Gastroesophageal sphincter (tissue), 4 donors: ENCODE measurements around the gene RCOR3. TPM values are rescaled to one million over a fixed set of nuclear protein-coding genes. Genes with fewer than 3 reads are reported as not detected.

Experiments
- ATAC-seq: fragments of 150-250 bp; one replicate; pipeline ENCODE4 v1.9.1; 2016; ENCODE audit warnings: mild to moderate bottlenecking, moderate library complexity
- H3K27ac ChIP-seq, 4 donors: fragments of 200-600 bp; sonication (generic) in 3 of 4; 1 replicate in 3 of 4; 2 replicates in 1 of 4; pipeline ENCODE4 v1.5.1; 2016 to 2019
- H3K27me3 ChIP-seq: fragments of 200-600 bp; sonication (generic); one replicate; pipeline ENCODE4 v1.5.1; 2019
- H3K36me3 ChIP-seq, 2 donors: fragments of 200-600 bp; sonication (generic); one replicate each; pipeline ENCODE4 v1.5.1; 2019; ENCODE audit warnings: control low read depth in 1 of 2
- H3K4me1 ChIP-seq, 3 donors: fragments of 200-600 bp; sonication (generic); 1 replicate in 2 of 3; 2 replicates in 1 of 3; pipeline ENCODE4 v1.5.1; 2016 to 2019; ENCODE audit warnings: control low read depth in 2 of 3
- H3K4me3 ChIP-seq, 2 donors: fragments of 200-600 bp; sonication (generic); one replicate each; pipeline ENCODE4 v1.5.1; 2019; ENCODE audit warnings: mild to moderate bottlenecking in 1 of 2, moderate library complexity in 1 of 2
- H3K9me3 ChIP-seq, 3 donors: fragments of 200-600 bp; sonication (generic); one replicate each; pipeline ENCODE4 v1.5.1; 2017 to 2019; ENCODE audit warnings: control low read depth in 2 of 3
- EP300 ChIP-seq: sonication (generic); formaldehyde crosslinking; IDR thresholded peaks from one replicate; pipeline ENCODE4 v1.6.1; 2017; ENCODE audit warnings: antibody characterized with exemption, mild to moderate bottlenecking
- POLR2A ChIP-seq, 2 donors: fragments of 450-650 bp; IDR thresholded peaks; one replicate each; pipeline ENCODE4 v1.6.1; 2017; ENCODE audit warnings: antibody characterized with exemption in 2 of 2, mild to moderate bottlenecking in 2 of 2, moderate library complexity in 1 of 2
- POLR2AphosphoS5 ChIP-seq: sonication (generic); formaldehyde crosslinking; IDR thresholded peaks from one replicate; pipeline ENCODE4 v1.6.1; 2017; ENCODE audit warnings: antibody characterized with exemption
- WGBS, 2 donors: methylation state at CpG; one replicate each; pipeline ENCODE4 v1.1.5; 2018; ENCODE audit warnings: low coverage in 1 of 2; 5-methylcytosine and 5-hydroxymethylcytosine counted together
- total RNA-seq, 4 donors: library from RNA; depleted of rRNA; stranded (reverse); fragments of >200 nt; gene quantifications; one replicate each; pipeline ENCODE4 v1.1.0, GENCODE V29; 2016
- TF ChIP-seq, protein P1 (sequence below), 4 experiments: fragments of 200-600 bp in 2 of 4; fragments of 450-650 bp in 2 of 4; sonication (generic) in 1 of 4; IDR thresholded peaks; one replicate each; pipeline ENCODE4 v1.5.1; 2017 to 2019; ENCODE audit warnings: antibody characterized with exemption in 4 of 4, mild to moderate bottlenecking in 2 of 4, moderate library complexity in 2 of 4

The RCOR3 gene
- total RNA-seq, 4 donors from 2014 or later = 25.5 to 63.8 (median 36.8) TPM

DNA sequence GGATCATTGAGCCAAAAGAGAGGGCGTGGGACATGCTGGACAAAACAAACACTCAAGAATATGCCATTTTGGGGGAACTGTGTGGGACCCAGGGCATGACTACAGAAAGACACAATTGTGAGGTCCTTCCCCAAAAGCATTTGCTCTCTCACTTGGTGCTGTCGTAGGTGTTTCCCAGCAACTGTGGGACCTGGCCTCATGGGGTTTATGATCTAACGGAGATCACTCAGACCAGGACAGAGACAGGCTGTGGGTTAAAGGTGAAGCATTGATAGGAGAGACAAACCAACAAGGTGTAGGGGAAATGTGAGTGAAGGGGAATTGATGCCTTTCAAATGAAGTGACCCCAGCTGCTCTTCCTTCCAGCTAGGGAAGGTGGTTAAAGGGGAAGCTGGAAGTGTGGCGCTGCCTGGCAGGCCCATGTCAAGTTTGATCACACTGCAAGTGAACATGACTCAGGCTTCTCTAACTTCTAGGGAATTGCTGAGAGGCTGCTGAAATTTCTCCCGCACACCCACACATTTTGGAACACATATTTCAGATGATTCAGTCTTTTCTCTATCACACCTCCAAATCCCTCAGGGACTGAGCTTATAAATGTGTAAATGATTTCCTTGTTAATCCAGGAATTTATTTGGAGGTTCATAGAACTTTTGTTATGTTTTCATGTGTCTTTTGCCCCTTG lies 97.7 kb downstream of the RCOR3 start:
- Histone ChIP-seq H3K4me3 (no peak overlapping the region), H3K4me1 (peaks cover 0 to 3% (median 0%) of the 10 kb centered on the region in 3 donors), H3K9me3 (no peaks in the 10 kb centered on the region), H3K27ac (no peak overlapping the region), H3K36me3 (peaks cover 0 to 79% of the 10 kb centered on the region in 2 donors), H3K27me3 (no peaks in the 10 kb centered on the region)
- 50 to 63% methylated on average over 2 to 4 of the region's 5 CpGs for WGBS, 2 donors
- no peak for ATAC-seq
- TF ChIP-seq POLR2AphosphoS5 = no peak
- no peak for TF ChIP-seq EP300
- TF ChIP-seq, protein P1, sequence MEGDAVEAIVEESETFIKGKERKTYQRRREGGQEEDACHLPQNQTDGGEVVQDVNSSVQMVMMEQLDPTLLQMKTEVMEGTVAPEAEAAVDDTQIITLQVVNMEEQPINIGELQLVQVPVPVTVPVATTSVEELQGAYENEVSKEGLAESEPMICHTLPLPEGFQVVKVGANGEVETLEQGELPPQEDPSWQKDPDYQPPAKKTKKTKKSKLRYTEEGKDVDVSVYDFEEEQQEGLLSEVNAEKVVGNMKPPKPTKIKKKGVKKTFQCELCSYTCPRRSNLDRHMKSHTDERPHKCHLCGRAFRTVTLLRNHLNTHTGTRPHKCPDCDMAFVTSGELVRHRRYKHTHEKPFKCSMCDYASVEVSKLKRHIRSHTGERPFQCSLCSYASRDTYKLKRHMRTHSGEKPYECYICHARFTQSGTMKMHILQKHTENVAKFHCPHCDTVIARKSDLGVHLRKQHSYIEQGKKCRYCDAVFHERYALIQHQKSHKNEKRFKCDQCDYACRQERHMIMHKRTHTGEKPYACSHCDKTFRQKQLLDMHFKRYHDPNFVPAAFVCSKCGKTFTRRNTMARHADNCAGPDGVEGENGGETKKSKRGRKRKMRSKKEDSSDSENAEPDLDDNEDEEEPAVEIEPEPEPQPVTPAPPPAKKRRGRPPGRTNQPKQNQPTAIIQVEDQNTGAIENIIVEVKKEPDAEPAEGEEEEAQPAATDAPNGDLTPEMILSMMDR (IDR thresholded peaks at IDR 0.05) = no peak
- no peak for TF ChIP-seq POLR2A (IDR thresholded peaks at IDR 0.05)

DNA sequence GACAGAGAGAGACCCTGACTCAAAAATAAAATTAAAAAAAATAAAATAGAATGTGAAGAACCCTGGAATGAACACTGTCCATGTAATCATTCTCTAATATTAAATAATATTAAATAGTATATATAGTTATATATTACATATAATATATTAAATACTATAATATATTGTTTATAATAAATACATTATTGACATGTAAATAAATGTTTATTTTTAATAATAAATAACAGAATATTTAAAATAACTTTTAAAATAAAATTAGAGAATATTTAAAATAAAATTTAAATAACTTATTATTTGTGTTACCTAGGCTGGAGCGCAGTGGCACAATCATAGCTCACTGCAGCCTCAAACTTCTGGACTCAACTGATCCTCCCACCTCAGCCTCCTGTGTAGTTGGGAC lies 99.5 kb downstream of the RCOR3 start:
- no peak for TF ChIP-seq POLR2AphosphoS5
- TF ChIP-seq, protein P1 (IDR thresholded peaks at IDR 0.05) = no peak
- 89 to 92% methylated on average over 1 of the region's 1 CpG for WGBS, 2 donors
- no peak for ATAC-seq
- Histone ChIP-seq H3K27ac (no peak overlapping the region), H3K27me3 (no peaks in the 10 kb centered on the region), H3K36me3 (peaks cover 0 to 89% of the 10 kb centered on the region in 2 donors), H3K9me3 (no peaks in the 10 kb centered on the region), H3K4me1 (peaks cover 0 to 3% (median 0%) of the 10 kb centered on the region in 3 donors), H3K4me3 (no peak overlapping the region)

DNA sequence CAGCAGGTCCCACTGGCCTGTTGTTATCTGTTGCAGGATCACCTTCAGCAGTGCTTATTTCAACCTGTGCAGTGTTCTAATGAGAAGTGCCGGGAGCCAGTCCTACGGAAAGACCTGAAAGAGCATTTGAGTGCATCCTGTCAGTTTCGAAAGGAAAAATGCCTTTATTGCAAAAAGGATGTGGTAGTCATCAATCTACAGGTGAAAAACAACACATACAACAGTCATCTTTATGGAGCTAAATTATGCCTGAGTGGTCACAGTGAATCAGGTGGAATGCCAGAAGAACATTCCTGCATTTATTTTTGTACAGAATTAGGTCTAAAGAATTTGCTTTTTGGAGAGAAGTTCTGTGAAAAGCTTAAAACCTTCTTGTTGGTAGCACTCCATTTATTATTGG lies 100.7 kb downstream of the RCOR3 start:
- Histone ChIP-seq H3K27ac (no peak overlapping the region), H3K36me3 (peaks cover 0 to 87% of the 10 kb centered on the region in 2 donors)
- WGBS, 2 donors = 83 to 87% methylated on average over 3 of the region's 3 CpGs

DNA sequence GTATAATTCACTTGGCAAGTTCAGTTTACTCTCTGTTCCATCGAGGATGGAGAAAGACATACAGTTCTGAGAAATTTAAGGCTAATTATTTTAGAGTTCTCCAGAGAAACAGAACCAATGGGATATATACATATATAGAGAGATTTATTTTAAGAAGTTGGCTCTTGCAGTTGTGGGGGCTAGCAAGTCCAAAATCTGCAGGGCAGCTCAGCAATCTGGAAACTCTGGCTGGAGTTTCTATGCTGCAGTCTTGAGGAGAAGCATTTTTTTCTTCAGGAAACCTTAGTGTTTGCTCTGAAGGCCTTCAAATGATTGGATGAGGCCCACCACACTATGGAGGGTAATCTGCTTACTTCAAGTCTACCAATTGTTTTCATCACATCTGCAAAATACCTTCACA lies 102.0 kb downstream of the RCOR3 start:
- no peaks in the 10 kb centered on the region for H3K9me3 ChIP-seq
- no peak overlapping the region for H3K4me3 ChIP-seq
- no peak overlapping the region for H3K27ac ChIP-seq
- 67 to 83% methylated on average over 1 of the region's 1 CpG for WGBS, 2 donors
- no peaks in the 10 kb centered on the region for H3K4me1 ChIP-seq
- TF ChIP-seq POLR2A (IDR thresholded peaks at IDR 0.05) (no peak), POLR2AphosphoS5 (no peak), EP300 (no peak)
- TF ChIP-seq, protein P1 (IDR thresholded peaks at IDR 0.05) = no peak
- peaks cover 7 to 88% of the 10 kb centered on the region in 2 donors for H3K36me3 ChIP-seq
- H3K27me3 ChIP-seq = no peaks in the 10 kb centered on the region
- no peak for ATAC-seq

More for the DNA sequence above, 100.7 kb downstream of the RCOR3 start:
- Histone ChIP-seq H3K9me3 (no peaks in the 10 kb centered on the region), H3K27me3 (no peaks in the 10 kb centered on the region), H3K4me3 (no peak overlapping the region), H3K4me1 (peaks cover 0 to 3% (median 0%) of the 10 kb centered on the region in 3 donors)
- TF ChIP-seq POLR2A (IDR thresholded peaks at IDR 0.05) (no peak), EP300 (no peak), POLR2AphosphoS5 (no peak)
- TF ChIP-seq, protein P1 (IDR thresholded peaks at IDR 0.05) = no peak
- ATAC-seq = no peak

Other genes starting within 250 kb of the RCOR3 start
- gene KCNH1, start 125.2 kb upstream of the RCOR3 start, total RNA-seq = 1 to 10 TPM in 2 of 4 donors, under 1 TPM in 2; 0.15 to 2.3 (median 1.2) TPM
- gene TRAF5, start 67.5 kb downstream of the RCOR3 start, total RNA-seq = 10 to 100 TPM; 20.5 to 44.2 (median 27.9) TPM
- gene RD3, start 232.8 kb downstream of the RCOR3 start, total RNA-seq = under 1 TPM; 0.31 to 0.69 (median 0.53) TPM